Testis (tissue), 2 donors: ENCODE results near the gene BCL7A.

Experiments
- POLR2A ChIP-seq: fragments of 450-650 bp; IDR thresholded peaks from one replicate; pipeline ENCODE4 v1.6.1; 2017; ENCODE audit warnings: antibody characterized with exemption, mild to moderate bottlenecking, moderate library complexity
- TF ChIP-seq, protein P1 (sequence below), 3 experiments: fragments of 450-650 bp in 2 of 3; fragments of 200-600 bp in 1 of 3; sonication (generic) in 1 of 3; IDR thresholded peaks; one replicate each; pipeline ENCODE4 v1.5.1; 2016 to 2019; ENCODE audit warnings: antibody characterized with exemption in 3 of 3, mild to moderate bottlenecking in 2 of 3, moderate library complexity in 1 of 3

DNA sequence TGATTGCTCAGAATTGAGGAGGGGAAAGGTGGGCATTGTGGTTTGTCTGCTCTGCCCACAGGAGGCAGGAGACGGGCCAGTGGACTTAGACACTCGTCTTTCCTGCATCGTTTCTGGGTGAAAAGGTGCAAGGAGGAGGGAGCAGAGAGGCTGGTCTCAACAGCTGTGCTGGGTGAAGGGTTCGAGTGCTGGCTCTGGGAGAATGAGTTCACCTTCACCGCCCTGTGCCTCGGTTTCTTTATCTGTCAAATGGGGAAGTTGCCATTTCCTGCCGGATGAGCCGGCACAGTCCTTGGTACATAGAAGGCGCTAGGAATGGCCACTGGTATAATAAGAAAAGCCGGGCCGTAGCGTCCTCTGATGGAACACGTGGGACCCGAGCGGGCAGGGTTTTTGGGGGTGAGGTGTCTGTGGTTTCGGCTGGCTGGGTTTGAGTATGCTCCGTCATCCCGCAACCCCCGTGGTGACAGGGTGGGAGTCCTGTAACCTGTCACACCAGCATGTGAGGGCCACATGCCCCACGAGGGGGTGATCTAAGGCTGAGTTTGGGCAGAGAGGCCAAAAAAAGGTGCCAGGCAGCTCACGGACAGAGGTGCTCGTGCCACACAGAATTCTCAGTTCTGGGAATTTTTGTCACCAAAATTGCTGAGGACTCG is 7.3 kb downstream of the BCL7A start:
- TF ChIP-seq, protein P1, sequence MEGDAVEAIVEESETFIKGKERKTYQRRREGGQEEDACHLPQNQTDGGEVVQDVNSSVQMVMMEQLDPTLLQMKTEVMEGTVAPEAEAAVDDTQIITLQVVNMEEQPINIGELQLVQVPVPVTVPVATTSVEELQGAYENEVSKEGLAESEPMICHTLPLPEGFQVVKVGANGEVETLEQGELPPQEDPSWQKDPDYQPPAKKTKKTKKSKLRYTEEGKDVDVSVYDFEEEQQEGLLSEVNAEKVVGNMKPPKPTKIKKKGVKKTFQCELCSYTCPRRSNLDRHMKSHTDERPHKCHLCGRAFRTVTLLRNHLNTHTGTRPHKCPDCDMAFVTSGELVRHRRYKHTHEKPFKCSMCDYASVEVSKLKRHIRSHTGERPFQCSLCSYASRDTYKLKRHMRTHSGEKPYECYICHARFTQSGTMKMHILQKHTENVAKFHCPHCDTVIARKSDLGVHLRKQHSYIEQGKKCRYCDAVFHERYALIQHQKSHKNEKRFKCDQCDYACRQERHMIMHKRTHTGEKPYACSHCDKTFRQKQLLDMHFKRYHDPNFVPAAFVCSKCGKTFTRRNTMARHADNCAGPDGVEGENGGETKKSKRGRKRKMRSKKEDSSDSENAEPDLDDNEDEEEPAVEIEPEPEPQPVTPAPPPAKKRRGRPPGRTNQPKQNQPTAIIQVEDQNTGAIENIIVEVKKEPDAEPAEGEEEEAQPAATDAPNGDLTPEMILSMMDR (IDR thresholded peaks at IDR 0.05), result no peak
- TF ChIP-seq POLR2A, result no peak
